ENCODE data around the gene GSTM3. TPM values are rescaled to one million over a fixed set of nuclear protein-coding genes. Genes with fewer than 3 reads are reported as not detected.

The GSTM3 gene
- total RNA-seq, 4 donors from 2014 or later: 61.1 to 162 (median 132) TPM

DNA sequence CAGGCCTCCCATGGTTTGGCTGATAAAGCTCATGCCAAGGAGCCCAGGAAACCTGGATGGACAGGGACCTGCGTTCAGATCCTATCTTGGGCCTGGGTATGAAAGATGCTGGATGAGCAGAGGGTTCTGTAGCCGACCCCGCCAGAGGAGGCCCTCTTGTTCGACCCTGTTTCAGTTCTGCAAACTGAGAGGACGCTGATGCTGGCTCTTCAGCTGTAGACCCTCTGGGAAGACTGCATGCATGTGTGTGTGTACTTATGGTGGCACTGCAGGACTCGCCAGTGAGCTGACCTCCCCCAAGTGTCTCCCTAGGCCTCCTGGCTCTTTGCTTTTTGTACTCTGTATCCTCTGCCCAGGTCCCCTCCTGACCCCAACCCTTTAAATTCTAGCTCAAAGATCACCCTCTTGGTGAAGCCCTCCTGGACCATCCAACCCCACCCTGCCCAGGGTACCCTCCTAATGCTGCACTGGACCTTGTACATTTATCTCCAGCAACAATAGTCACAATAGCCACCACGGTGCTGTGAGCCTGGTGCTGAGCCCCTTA is 21.3 kb upstream of the GSTM3 start:
- TF ChIP-seq POLR2A (IDR thresholded peaks at IDR 0.05): no peak
- TF ChIP-seq, protein P1, sequence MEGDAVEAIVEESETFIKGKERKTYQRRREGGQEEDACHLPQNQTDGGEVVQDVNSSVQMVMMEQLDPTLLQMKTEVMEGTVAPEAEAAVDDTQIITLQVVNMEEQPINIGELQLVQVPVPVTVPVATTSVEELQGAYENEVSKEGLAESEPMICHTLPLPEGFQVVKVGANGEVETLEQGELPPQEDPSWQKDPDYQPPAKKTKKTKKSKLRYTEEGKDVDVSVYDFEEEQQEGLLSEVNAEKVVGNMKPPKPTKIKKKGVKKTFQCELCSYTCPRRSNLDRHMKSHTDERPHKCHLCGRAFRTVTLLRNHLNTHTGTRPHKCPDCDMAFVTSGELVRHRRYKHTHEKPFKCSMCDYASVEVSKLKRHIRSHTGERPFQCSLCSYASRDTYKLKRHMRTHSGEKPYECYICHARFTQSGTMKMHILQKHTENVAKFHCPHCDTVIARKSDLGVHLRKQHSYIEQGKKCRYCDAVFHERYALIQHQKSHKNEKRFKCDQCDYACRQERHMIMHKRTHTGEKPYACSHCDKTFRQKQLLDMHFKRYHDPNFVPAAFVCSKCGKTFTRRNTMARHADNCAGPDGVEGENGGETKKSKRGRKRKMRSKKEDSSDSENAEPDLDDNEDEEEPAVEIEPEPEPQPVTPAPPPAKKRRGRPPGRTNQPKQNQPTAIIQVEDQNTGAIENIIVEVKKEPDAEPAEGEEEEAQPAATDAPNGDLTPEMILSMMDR (IDR thresholded peaks at IDR 0.05): no peak
- Histone ChIP-seq H3K4me3 (replicated peaks in 1 of 3) (no peak overlapping the region), H3K36me3 (no peaks in the 10 kb centered on the region), H3K4me1 (no peaks in the 10 kb centered on the region), H3K9me3 (no peaks in the 10 kb centered on the region), H3K27ac (no peak overlapping the region), H3K27me3 (no peaks in the 10 kb centered on the region)
- intact Hi-C loops (cut with DNase I): no loop called here
- no peak for DNase-seq
- 92 to 96% methylated on average over 7 of the region's 7 CpGs for WGBS, 2 donors

DNA sequence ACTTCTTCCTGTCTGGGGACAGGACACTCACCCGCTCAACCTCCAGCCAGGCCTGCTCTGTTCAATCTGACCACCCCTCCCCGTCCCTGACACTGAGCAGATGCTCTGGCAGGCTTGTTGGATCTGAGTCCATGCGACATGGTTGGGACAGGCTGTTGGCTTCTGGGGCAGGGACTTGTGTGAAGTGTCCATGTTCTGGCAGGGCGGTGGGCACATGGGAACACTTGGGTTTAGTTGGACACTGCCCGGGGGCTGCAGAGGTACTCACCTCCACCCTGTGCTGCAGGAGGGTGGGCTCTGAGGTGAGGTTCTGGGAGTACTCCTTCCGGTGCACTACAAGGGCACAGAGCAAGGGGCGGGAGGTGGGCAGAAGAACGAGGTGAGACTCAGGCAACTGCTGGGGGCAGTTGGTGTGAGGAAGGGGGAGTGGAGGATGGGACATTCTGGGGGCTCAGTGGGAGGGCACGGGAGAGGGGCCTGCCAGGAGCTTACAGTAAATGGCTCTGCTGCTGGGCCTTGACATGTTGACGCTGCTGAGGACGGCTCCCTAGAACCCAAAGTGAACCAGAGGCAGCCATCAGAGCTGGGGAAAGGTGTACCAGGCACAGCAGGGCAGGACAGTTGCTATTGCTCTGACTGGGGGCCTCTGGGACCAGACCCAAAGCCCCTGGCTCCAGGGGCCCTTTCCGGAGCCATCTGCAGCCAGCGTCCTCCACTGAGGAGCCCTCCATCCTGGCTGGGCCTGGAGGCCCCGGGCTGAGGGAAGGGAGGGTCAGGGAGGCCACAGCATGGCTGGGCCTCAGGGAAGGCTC is 20.6 kb upstream of the GSTM3 start:
- no peak for DNase-seq
- intact Hi-C loops (cut with DNase I): no loop called here

DNA sequence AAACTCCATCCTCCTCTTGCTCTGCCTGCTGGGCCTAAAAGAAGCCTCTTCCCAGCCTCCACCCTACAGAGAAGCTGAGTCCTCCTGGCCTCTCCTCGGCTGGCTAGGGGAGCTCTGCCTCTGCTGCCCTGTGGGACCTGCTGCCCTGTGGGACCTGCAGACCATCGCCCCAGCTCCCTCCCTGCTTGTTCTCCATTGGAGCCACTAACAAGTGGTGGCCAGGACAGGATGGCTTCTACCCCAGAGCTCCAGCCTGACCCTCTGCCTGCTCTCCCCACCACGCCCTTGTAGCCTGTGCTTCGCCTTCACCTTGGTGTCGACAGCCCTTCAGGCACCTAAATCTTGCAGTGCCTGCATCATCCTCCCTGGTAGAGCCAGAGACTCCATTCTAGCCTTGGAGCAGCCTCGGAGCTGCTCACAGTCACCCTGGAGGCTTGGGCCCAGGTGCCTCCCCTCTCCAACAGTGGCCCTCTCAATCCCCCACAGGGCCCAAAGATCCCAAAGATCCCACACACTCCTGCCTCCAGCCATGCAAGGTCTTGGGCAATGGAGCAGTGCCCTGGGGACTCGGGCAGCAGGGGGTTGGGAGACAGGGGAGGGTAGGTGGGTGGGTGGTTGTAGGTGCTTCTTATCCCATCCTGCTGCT is 19.9 kb upstream of the GSTM3 start:
- intact Hi-C loops (cut with DNase I): no loop called here
- Histone ChIP-seq H3K4me3 (replicated peaks in 1 of 3) (no peak overlapping the region), H3K27me3 (no peaks in the 10 kb centered on the region), H3K27ac (no peak overlapping the region), H3K4me1 (no peaks in the 10 kb centered on the region), H3K36me3 (no peaks in the 10 kb centered on the region), H3K9me3 (no peaks in the 10 kb centered on the region)
- no peak for TF ChIP-seq POLR2A (IDR thresholded peaks at IDR 0.05)
- TF ChIP-seq, protein P1 (IDR thresholded peaks at IDR 0.05): no peak
- no peak for DNase-seq
- WGBS, 2 donors: 90 to 99% methylated on average over 6 of the region's 7 CpGs

More for the DNA sequence above, 20.6 kb upstream of the GSTM3 start:
- WGBS, 2 donors: 78 to 88% methylated on average over 9 to 14 of the region's 14 CpGs
- H3K27ac ChIP-seq: no peak overlapping the region
- no peaks in the 10 kb centered on the region for H3K4me1 ChIP-seq
- no peaks in the 10 kb centered on the region for H3K9me3 ChIP-seq
- H3K4me3 ChIP-seq (replicated peaks in 1 of 3): no peak overlapping the region
- no peaks in the 10 kb centered on the region for H3K36me3 ChIP-seq
- TF ChIP-seq POLR2A (IDR thresholded peaks at IDR 0.05): no peak
- TF ChIP-seq, protein P1 (IDR thresholded peaks at IDR 0.05): no peak
- H3K27me3 ChIP-seq: no peaks in the 10 kb centered on the region

DNA sequence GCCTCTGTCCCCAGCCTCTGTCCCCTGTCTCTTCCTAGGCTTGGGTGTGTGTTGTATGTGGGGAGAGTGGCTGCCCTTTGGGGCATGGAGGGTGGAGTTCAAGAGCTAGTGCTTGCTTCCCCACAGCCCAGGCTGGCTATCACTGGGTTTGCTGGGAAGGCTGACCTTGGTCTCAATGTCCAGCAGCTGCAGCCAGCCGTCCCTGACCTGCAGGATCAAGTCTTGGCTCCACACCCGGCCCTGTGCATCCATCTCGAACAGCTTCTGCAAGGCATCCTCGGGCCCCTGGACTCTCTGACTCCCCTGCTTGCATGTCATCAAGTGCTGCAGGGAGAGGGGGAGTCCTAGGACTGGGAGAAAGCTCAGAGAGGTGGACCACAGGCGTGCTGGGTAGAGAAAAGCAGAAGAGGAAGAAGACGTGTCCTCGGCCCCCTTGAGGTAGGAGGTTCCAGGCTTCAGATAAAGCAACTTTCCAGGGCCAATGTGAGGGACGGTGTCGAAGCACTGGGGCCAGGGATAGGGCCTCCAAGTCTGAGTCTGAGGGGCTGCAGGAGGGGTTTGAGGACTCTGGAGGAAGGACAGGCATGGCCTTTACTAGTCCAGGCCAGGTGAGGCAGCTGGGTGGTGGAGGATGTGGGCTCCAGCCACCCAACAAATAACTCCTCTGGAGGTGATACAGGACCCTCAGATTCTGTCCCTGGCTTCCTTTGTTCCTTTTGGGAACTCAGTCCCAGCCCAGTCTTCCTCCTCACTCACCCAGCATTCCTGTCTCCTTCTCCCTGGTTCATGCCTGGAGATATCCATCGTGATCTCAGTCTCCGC is 18.9 kb upstream of the GSTM3 start:
- TF ChIP-seq POLR2A (IDR thresholded peaks at IDR 0.05): no peak
- TF ChIP-seq, protein P1 (IDR thresholded peaks at IDR 0.05): no peak
- H3K4me3 ChIP-seq (replicated peaks in 1 of 3): no peak overlapping the region
- H3K27ac ChIP-seq: no peak overlapping the region
- no peaks in the 10 kb centered on the region for H3K36me3 ChIP-seq
- H3K9me3 ChIP-seq: no peaks in the 10 kb centered on the region
- H3K4me1 ChIP-seq: no peaks in the 10 kb centered on the region
- H3K27me3 ChIP-seq: no peaks in the 10 kb centered on the region
- intact Hi-C loops (cut with DNase I): no loop called here
- 88 to 91% methylated on average over 8 to 9 of the region's 11 CpGs for WGBS, 2 donors
- DNase-seq: no peak
